AG20443 (cell line): ENCODE data around the gene FOXD2.

ENCODE experiments used
- DNase-seq: peaks from one replicate; pipeline ENCODE4 v3.0.0; 2012; ENCODE audit warnings: low spot score, mixed read lengths

FOXD2 gene

GRCh38 chr1:47468709-47469389 lies 31.0 kb downstream of the FOXD2 start:
- no peak for DNase-seq

GRCh38 chr1:47469390-47469759 lies 31.5 kb downstream of the FOXD2 start:
- DNase-seq: no peak

GRCh38 chr1:47469910-47470309 lies 32.1 kb downstream of the FOXD2 start:
- DNase-seq: no peak

GRCh38 chr1:47471163-47471562 lies 33.3 kb downstream of the FOXD2 start:
- peak; percentile 91 for DNase-seq

- no peak for DNase-seq
These were observed 36.7 kb downstream of the FOXD2 start for GRCh38 chr1:47474278-47475193.

- DNase-seq: no peak
These were observed 39.8 kb downstream of the FOXD2 start for GRCh38 chr1:47477595-47478080.

- peak; percentile 56 for DNase-seq
These were observed 40.2 kb downstream of the FOXD2 start for GRCh38 chr1:47478090-47478489.

GRCh38 chr1:47479664-47480063 lies 41.8 kb downstream of the FOXD2 start:
- no peak for DNase-seq

- DNase-seq: no peak
These were observed 44.1 kb downstream of the FOXD2 start for GRCh38 chr1:47481936-47482335.

- no peak for DNase-seq
These were observed 44.9 kb downstream of the FOXD2 start for GRCh38 chr1:47482786-47483185.

GRCh38 chr1:47483651-47484050 lies 45.8 kb downstream of the FOXD2 start:
- no peak for DNase-seq

- no peak for DNase-seq
These were observed 48.0 kb downstream of the FOXD2 start for GRCh38 chr1:47485817-47486216.

GRCh38 chr1:47487332-47487731 lies 49.5 kb downstream of the FOXD2 start:
- DNase-seq: no peak

- no peak for DNase-seq
These were observed 50.1 kb downstream of the FOXD2 start for GRCh38 chr1:47487850-47488450.
